Breast epithelium (tissue), 3 donors: Measurements from ENCODE around the gene PLD3.

Source experiments
- CTCF ChIP-seq, 3 donors: fragments of 450-650 bp; IDR thresholded peaks; one replicate each; pipeline ENCODE4 v1.5.1; 2016 to 2017; ENCODE audit warnings: antibody characterized with exemption in 3 of 3, mild to moderate bottlenecking in 3 of 3, moderate library complexity in 3 of 3
- POLR2AphosphoS5 ChIP-seq, 3 donors: sonication (generic); formaldehyde crosslinking; IDR thresholded peaks; one replicate each; pipeline ENCODE4 v1.6.1; 2017; ENCODE audit warnings: antibody characterized with exemption in 3 of 3

GRCh38 chr19:40412866-40413265 is 64.4 kb downstream of the PLD3 start:
- TF ChIP-seq CTCF (IDR thresholded peaks at IDR 0.05) (no peak), POLR2AphosphoS5 (IDR thresholded peaks at IDR 0.05) (no peak)
